Measurements from ENCODE around the gene TMCC2.

Gene TMCC2

DNA sequence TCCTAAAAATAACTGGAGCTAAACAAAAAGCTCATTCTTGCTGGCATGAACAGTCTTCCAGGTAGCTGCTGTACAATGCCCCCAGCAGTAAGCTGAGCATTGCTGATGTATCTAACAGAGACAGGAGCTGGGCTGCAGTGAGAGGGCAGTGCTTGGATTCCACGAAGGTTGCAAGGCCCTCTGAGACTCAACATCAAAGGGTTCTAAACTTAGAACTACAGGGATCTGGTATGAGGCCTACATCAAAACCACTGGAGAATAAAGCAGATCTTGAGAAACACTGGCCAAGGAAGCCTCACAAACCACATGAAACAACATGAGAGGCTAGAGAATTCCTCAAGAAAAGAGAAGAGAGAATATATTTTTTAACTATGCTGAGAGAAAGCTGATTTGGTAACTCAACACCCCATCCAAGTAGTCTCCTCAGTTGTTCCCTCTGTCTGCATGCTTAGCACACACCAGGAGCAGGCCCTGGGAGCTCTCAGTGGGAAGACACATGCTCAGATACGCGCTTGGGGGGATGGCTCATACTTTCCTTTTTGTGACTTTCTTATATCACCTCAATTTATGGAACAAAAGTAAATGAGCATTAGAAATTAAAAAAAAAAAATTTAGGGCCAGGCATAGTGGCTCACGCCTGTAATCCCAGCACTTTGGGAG lies 43.9 kb upstream of the TMCC2 start:
- TF ChIP-seq, protein P1, sequence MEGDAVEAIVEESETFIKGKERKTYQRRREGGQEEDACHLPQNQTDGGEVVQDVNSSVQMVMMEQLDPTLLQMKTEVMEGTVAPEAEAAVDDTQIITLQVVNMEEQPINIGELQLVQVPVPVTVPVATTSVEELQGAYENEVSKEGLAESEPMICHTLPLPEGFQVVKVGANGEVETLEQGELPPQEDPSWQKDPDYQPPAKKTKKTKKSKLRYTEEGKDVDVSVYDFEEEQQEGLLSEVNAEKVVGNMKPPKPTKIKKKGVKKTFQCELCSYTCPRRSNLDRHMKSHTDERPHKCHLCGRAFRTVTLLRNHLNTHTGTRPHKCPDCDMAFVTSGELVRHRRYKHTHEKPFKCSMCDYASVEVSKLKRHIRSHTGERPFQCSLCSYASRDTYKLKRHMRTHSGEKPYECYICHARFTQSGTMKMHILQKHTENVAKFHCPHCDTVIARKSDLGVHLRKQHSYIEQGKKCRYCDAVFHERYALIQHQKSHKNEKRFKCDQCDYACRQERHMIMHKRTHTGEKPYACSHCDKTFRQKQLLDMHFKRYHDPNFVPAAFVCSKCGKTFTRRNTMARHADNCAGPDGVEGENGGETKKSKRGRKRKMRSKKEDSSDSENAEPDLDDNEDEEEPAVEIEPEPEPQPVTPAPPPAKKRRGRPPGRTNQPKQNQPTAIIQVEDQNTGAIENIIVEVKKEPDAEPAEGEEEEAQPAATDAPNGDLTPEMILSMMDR (conservative IDR thresholded peaks at IDR 0.05; ENCODE audit: low read depth, low read length), result no peak
- Histone ChIP-seq H3K27ac (peak overlapping the region; percentile 35; the same call in 1 of the 2 replicates), H3K36me3 (ENCODE audit: insufficient read depth) (no peaks in the 10 kb centered on the region), H4K20me1 (ENCODE audit: insufficient read depth) (no peaks in the 10 kb centered on the region), H3K4me1 (ENCODE audit: low read depth, poor library complexity, severe bottlenecking) (peaks cover 26% of the 10 kb centered on the region), H3K9ac (no peak overlapping the region), H3K27me3 (ENCODE audit: insufficient read depth, low read depth) (no peaks in the 10 kb centered on the region), H3K79me2 (ENCODE audit: insufficient read depth, low read depth) (0 out of 2 replicates have a peak, but pooled peaks cover 4% of the 10 kb centered on the region), H2AFZ (ENCODE audit: low read depth) (no peak overlapping the region), H3K4me3 (IDR thresholded peaks at IDR 0.05; ENCODE audit: insufficient read depth, low read depth, low read length) (no peak overlapping the region), H3K4me2 (peak overlapping the region; percentile 39; the same call in 1 of the 2 replicates)

DNA sequence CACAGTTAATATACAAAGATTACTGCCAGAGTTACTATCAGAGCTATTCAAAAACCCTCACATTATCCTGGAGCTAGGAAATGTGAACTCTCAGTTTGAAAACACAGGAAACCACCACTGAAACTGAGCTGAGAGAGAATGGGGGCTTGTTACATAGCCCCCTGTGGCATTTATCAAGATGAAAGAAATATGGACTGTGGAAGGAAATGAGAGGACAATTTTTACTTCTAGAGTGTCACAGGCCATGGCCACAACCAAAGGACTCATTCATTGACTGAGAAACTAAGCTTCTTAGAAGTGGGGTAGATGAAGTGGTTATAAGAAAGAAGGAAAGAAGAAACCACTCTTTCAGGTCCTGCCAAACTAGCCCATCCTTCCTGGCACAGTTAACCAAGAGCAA lies 41.6 kb upstream of the TMCC2 start:
- Histone ChIP-seq H3K4me2 (no peak overlapping the region), H3K27me3 (ENCODE audit: insufficient read depth, low read depth) (no peaks in the 10 kb centered on the region), H3K9ac (no peak overlapping the region), H3K27ac (no peak overlapping the region), H4K20me1 (ENCODE audit: insufficient read depth) (no peaks in the 10 kb centered on the region), H3K4me3 (IDR thresholded peaks at IDR 0.05; ENCODE audit: insufficient read depth, low read depth, low read length) (no peak overlapping the region), H2AFZ (ENCODE audit: low read depth) (no peak overlapping the region), H3K79me2 (ENCODE audit: insufficient read depth, low read depth) (0 out of 2 replicates have a peak, but pooled peaks cover 7% of the 10 kb centered on the region), H3K36me3 (ENCODE audit: insufficient read depth) (no peaks in the 10 kb centered on the region), H3K4me1 (ENCODE audit: low read depth, poor library complexity, severe bottlenecking) (peaks cover 26% of the 10 kb centered on the region)
- TF ChIP-seq, protein P1 (conservative IDR thresholded peaks at IDR 0.05; ENCODE audit: low read depth, low read length), result no peak

DNA sequence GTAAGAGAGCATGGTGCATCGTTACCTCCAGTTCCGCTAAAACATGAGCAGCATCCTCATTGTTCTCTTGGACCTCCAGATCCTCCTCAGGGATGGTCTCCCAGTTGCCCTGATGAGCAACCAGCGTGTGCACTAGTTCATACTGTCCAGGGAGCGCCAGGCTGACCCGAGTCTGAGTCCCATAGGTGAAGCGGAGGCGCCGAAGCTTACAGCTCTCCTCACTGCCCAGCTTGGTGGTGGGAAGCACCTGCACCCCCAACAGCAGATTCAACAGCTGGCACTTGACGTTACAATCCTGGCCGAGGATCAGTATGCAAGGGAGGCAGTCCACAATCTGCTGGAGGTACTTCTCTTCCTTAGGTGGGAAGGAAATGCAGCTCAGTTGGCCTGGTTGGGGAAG lies 40.3 kb upstream of the TMCC2 start:
- Histone ChIP-seq H3K36me3 (ENCODE audit: insufficient read depth) (no peaks in the 10 kb centered on the region), H3K4me3 (IDR thresholded peaks at IDR 0.05; ENCODE audit: insufficient read depth, low read depth, low read length) (no peak overlapping the region), H4K20me1 (ENCODE audit: insufficient read depth) (0 out of 2 replicates have a peak, but pooled peaks cover 5% of the 10 kb centered on the region), H3K4me2 (no peak overlapping the region), H3K27me3 (ENCODE audit: insufficient read depth, low read depth) (no peaks in the 10 kb centered on the region), H3K27ac (no peak overlapping the region), H3K79me2 (ENCODE audit: insufficient read depth, low read depth) (0 out of 2 replicates have a peak, but pooled peaks cover 7% of the 10 kb centered on the region), H3K9ac (no peak overlapping the region), H3K4me1 (ENCODE audit: low read depth, poor library complexity, severe bottlenecking) (peaks cover 26% of the 10 kb centered on the region), H2AFZ (ENCODE audit: low read depth) (no peak overlapping the region)
- TF ChIP-seq, protein P1 (conservative IDR thresholded peaks at IDR 0.05; ENCODE audit: low read depth, low read length), result no peak

DNA sequence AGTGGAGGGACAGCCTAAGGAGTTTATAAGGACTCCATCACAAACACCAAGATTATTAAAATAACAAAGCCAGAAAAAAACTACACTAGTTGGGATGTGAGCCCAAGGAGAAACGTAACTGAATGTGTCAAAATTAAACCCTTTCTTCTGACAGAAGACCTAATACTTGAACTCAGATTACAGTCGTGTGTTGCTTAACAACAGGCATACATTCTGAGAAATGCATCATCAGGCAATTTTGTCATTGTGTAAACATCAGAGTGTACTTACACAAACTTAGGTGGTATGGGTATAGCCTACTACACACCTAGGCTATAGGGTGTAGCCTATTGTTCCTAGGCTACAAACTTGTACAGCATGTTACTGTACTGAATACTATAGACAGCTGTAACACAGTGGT lies 39.6 kb upstream of the TMCC2 start:
- Histone ChIP-seq H3K4me3 (IDR thresholded peaks at IDR 0.05; ENCODE audit: insufficient read depth, low read depth, low read length) (no peak overlapping the region), H3K79me2 (ENCODE audit: insufficient read depth, low read depth) (peaks cover 7% of the 10 kb centered on the region; the same call in 1 of the 2 replicates), H3K27me3 (ENCODE audit: insufficient read depth, low read depth) (no peaks in the 10 kb centered on the region), H3K27ac (no peak overlapping the region), H2AFZ (ENCODE audit: low read depth) (no peak overlapping the region), H4K20me1 (ENCODE audit: insufficient read depth) (0 out of 2 replicates have a peak, but pooled peaks cover 5% of the 10 kb centered on the region), H3K4me1 (ENCODE audit: low read depth, poor library complexity, severe bottlenecking) (peaks cover 22% of the 10 kb centered on the region), H3K9ac (no peak overlapping the region), H3K36me3 (ENCODE audit: insufficient read depth) (no peaks in the 10 kb centered on the region), H3K4me2 (no peak overlapping the region)
- TF ChIP-seq, protein P1 (conservative IDR thresholded peaks at IDR 0.05; ENCODE audit: low read depth, low read length), result no peak
